CD1c-positive myeloid dendritic cell (primary cell): ENCODE measurements around the gene LEFTY2.
"Not testable (repeated sequence)": the region's sequence is repeated elsewhere in the genome, so short reads cannot be mapped to it uniquely, and the experiment has no call there.

Experiments used
- DNase-seq: peaks from one replicate; pipeline ENCODE4 v3.0.0-alpha.2; 2016; ENCODE audit errors: extremely low spot score

Gene LEFTY2

GRCh38 chr1:225929462-225929861, 11.6 kb downstream of the LEFTY2 start:
- not testable (repeated sequence) for DNase-seq

GRCh38 chr1:225928186-225929175, 12.5 kb downstream of the LEFTY2 start:
- no peak for DNase-seq

GRCh38 chr1:225926551-225927113, 14.4 kb downstream of the LEFTY2 start:
- DNase-seq, result no peak

- peak; percentile 98 for DNase-seq
These were observed 17.1 kb downstream of the LEFTY2 start, which contains the start of gene PYCR2 for GRCh38 chr1:225923692-225924555. PYCR2 (minus strand) TSS chr1:225924250; CDS start chr1:225924110, 140 bp downstream.

GRCh38 chr1:225923381-225923691, 17.7 kb downstream of the LEFTY2 start:
- DNase-seq, result no peak

- DNase-seq, result no peak
These were observed 19.0 kb downstream of the LEFTY2 start for GRCh38 chr1:225921734-225922709.

GRCh38 chr1:225919906-225920305, 21.1 kb downstream of the LEFTY2 start:
- DNase-seq, result peak; percentile 58

- DNase-seq, result no peak
These were observed 22.7 kb downstream of the LEFTY2 start for GRCh38 chr1:225918280-225918679.

GRCh38 chr1:225917536-225917935, 23.5 kb downstream of the LEFTY2 start:
- no peak for DNase-seq

- no peak for DNase-seq
These were observed 23.9 kb downstream of the LEFTY2 start for GRCh38 chr1:225917101-225917500.

- no peak for DNase-seq
These were observed 25.5 kb downstream of the LEFTY2 start for GRCh38 chr1:225915538-225915991.

GRCh38 chr1:225914947-225915346, 26.1 kb downstream of the LEFTY2 start:
- DNase-seq, result no peak

GRCh38 chr1:225914391-225914790, 26.6 kb downstream of the LEFTY2 start:
- DNase-seq, result no peak

- DNase-seq, result peak; percentile 68
These were observed 29.6 kb downstream of the LEFTY2 start for GRCh38 chr1:225911191-225912130.

GRCh38 chr1:225909477-225909876, 31.5 kb downstream of the LEFTY2 start:
- DNase-seq, result no peak

- DNase-seq, result no peak
These were observed 32.2 kb downstream of the LEFTY2 start for GRCh38 chr1:225908773-225909172.

- no peak for DNase-seq
These were observed 32.9 kb downstream of the LEFTY2 start for GRCh38 chr1:225908013-225908640.

GRCh38 chr1:225907341-225907740, 33.7 kb downstream of the LEFTY2 start:
- DNase-seq, result no peak

- DNase-seq, result no peak
These were observed 34.6 kb downstream of the LEFTY2 start for GRCh38 chr1:225906467-225906866.
